NCI-H2227 treated with DMSO at 0.1 percent for 48 hours (cell line): Measurements from ENCODE around the gene CLEC19A.
"Not testable (repeated sequence)": the region's sequence is repeated elsewhere in the genome, so short reads cannot be mapped to it uniquely, and the experiment has no call there.

ENCODE experiments used
- DNase-seq: peaks from one replicate; lab custom pipeline; 2025; lab: John Stamatoyannopoulos, UW

The CLEC19A gene

GRCh38 chr16:19286827-19287226 is 1.3 kb downstream of the CLEC19A start:
- no peak for DNase-seq

- DNase-seq: no peak
Measured at GRCh38 chr16:19287241-19287640, 1.7 kb downstream of the CLEC19A start.

DNA sequence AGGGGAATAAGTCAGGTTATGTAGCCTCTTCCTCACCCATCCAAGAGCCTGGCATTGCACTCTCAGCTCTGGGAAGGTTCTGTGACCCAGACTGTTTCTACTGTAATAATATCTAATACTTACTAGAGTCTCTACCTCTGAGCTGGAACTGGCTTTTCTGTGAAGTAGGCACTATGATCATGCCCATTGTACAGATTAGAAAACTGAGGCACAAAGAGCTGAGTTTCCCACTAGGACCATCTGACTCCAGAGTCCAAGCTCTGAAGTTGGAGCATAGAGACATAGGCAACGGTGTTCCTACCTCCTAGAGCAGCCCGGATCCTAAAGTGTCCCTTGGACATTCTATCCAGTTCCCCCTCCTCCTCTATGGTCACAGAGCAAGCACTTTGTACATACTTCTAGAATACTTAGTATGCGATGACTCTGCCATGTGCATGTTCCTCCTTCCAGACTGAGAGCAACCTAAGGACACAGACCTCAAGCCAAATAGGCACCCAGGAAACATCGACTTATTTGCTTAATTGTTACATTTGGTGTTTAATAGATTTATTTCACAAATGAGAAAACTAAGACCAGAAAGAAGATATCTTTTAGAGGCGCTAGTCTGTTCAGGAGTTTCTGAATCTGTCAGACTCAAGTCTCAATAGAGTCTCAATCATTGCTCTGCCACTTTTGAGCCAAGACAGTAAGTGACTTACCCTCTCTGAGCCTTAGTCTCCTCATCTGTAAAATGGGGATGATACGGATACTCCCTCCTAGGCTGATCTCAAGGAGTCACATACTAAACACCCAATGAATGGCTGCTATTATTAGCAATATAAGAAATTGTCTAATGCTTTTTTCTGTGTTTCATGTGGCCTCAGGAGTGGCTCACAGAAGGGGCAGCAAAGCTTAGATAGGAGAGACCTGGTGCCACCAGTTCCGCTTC is 3.6 kb downstream of the CLEC19A start:
- DNase-seq: no peak

GRCh38 chr16:19289811-19290485 is 4.4 kb downstream of the CLEC19A start:
- DNase-seq: no peak

DNA sequence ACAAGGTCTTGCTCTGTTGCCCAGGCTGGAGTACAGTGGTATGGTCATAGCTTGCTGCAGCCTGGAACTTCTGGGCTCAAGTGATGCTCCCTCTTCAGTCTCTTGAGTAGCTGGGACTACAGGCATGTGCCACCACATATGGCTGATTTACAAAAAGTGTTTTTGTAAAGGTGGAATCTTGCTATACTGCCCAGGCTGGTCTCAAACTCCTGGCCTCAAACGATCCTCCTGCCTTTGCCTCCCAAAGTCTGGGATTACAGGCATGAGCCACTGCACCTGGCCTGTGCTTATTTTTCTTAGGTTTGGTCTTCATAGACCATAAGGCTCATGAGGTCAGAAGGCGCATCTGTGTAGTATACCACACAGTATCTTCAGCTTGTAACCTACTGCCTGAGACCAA is 5.3 kb downstream of the CLEC19A start:
- no peak for DNase-seq

DNA sequence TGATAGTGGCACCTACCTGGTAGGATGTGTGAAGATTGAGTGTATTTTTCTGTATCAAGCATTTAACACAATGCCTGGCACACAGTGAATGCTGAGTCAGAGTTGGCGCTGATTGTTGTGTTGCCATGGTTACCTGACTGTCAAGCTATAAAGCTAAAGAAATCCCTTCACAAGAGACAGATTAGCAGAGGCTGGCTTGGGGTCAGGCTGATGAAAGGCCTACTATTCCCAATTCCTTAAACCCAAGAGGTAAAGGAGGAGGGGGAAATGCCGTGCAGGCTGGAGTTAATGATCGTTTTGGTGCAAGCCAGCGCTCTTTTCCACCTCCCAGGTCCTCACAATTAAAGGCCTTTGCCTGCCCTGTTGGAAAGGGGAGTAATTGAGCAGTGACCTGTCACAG is 5.9 kb downstream of the CLEC19A start:
- peak; percentile 86 for DNase-seq

- no peak for DNase-seq
Measured at GRCh38 chr16:19292186-19292585, 6.7 kb downstream of the CLEC19A start.

DNA sequence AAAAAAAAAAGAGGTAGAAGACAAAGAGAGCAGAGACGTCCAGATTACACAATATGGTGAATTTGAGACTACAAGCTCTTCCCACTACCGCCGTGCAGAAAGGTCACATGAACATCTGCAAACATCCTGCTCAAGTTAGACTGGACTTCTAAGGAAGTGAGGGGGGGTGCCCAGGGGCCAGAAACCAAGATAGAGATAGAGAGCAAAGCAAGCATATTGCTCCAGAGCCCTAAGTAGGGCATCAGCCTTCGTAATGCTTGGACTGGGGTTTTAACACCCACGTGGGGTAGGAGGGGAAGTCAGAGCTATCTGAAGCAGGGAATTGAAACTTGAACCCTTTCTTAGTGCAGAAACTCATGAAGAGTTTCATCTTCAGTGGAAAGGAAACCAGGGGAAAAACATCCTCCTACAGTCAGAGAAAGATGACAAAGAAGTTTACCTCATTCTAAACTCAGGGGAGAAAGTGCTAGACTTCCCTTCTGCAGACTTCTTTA is 8.7 kb downstream of the CLEC19A start:
- no peak for DNase-seq

DNA sequence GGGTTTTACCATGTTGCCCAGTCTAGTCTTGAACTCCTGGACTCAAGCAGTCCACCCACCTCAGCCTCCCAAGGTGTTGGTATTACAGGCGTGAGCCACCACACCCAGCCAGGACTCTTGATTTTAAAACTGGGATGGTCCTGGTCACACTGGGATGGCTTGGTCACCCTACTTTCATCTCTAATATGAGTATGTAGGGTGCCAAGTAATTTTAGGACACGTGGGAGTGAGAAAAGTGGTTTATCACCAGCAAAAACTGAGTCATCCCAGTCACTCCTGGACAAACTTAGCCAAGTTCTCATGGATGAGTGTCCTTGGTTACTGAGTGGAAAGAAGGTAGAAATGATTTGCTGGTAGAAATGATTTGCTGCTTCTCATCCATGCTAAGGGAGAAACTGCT is 9.9 kb downstream of the CLEC19A start:
- no peak for DNase-seq

- DNase-seq: no peak
Measured at GRCh38 chr16:19297454-19297853, 11.9 kb downstream of the CLEC19A start.

DNA sequence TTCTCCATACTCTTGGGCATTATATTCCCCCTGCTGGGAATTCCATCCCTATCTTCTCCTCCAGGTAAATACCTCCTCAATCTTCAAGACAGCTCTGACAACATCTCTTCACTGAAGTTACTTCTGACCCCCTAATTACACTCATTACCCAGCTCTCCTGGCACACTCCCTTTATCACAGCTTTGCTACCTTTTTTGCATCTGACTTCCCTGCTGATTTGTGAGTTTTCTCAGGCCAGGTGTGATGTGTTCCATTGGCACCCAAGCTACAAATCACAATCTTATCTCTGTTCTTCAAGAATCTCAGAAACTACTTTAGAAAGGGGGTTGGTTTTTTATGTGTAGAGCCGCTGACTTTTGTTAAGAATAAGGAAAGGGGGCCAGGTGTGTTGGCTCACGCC is 14.0 kb downstream of the CLEC19A start:
- no peak for DNase-seq

DNA sequence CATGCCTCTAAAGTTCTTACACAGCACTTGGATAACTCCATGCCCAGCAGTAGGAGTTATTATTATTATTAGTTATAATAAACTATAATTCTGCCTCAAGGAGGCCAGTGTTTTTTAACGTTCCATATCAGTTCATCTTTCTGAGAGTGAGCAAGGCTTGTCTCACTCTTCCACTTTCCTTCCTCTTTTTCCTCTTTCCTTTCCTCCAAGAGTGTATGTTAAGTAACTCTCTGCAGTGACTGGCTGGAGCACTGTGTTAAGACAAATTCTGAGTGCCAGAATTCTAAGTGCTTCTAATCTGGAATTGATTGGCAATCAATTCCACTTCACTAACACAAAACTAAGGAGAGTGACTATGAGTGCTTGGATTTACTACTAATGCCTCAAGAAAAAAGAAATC is 16.4 kb downstream of the CLEC19A start:
- no peak for DNase-seq

DNA sequence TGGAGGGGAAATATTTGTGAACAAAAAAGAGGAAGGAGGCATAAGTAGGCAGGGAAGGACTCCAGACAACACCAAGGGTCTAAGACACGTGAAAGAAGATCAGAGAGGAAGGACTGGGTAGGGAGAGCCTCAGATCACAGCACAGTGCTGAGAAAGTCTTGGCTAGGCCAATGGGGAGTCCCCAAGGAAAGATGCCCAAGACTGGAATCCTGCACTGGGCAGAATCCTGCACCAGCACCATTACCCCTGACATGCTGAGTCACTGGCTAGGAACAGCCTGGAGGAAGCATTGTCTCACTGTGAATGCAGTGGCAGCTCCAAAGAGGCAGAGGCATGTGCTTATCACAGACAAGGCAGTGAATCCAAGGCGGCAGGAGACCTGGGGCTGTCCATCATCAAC is 19.2 kb downstream of the CLEC19A start:
- DNase-seq: no peak

GRCh38 chr16:19305443-19305842 is 19.9 kb downstream of the CLEC19A start:
- DNase-seq: no peak

GRCh38 chr16:19307587-19308241 is 22.2 kb downstream of the CLEC19A start:
- DNase-seq: no peak

DNA sequence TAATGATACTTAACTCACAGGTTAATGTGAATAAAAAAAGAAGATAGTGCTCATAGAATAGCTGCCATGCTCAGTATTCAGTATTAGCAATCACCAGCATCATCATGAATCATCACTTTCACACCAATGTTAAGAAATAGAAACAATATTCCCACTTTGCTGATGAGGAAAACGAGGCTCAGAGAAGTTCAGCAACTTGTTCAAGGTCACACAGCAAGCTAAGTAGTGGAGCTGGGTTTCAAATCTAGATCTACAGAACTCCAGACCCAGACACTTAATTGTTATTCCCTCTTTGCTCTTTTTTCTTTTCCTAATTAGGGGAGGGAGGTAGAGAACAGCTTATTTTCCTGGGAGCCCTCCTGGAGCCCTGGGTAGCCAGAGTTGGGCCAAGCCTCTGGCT is 22.9 kb downstream of the CLEC19A start:
- no peak for DNase-seq

GRCh38 chr16:19309178-19309577 is 23.6 kb downstream of the CLEC19A start:
- DNase-seq: no peak

- no peak for DNase-seq
Measured at GRCh38 chr16:19314718-19315425, 29.3 kb downstream of the CLEC19A start.

GRCh38 chr16:19315889-19316433 is 30.4 kb downstream of the CLEC19A start:
- peak; percentile 32 for DNase-seq

DNA sequence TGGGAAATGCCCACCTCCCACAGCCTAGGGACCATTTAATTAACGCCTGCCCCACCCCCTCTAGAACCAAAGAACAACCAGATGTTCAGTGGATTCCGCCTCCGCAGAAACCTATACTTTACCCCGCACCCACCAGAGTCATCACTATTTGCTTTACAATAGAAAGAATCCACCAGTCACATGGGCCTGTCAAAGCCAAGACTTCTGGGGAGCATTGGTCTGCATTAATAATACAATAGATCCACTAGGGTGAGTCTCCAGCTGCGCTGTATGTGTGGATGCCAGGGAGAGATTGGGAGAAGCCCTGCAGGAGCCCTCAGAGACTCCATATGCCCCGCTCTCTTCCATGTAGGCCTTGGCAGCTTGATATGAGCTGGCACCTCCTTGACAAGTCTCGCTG is 31.3 kb downstream of the CLEC19A start:
- peak; percentile 81 for DNase-seq

DNA sequence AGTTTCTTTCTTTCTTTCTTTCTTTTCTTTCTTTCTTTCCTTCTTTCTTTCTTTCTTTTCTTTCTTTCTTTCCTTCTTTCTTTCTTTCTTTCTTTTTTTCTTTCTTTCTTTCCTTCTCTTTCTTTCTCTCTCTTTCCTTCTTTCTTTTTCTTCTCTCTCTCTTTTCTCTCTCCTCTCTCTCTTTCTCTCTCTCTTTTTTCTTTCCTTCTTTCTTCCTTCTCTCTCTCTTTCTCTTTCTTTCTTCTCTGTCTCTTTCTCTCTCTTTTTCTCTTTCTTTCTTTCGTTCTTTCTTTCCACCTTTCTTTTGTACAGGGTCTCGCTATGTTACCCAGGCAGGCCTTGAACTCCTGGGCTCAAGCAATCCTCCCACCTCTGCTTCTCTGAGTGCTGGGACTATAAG is 35.7 kb downstream of the CLEC19A start:
- DNase-seq: not testable (repeated sequence)

DNA sequence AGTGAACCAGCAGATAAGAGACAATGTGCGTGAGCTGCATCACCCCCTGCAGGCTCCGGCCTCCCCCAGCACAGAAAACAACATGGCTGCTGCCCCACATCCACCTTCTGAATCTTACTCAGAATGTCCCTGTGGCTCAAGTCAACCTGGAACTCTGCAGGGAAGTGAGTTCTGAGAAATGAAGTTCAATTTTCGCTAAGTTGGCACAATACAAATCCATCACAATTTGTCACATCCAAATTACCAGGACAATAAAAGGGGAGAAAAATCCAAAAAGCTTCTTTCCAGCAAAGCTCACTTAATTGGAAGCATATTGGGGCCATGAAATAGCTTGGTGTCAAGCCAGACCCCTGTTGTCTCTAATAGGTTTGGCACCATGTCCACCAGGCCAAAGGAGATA is 38.1 kb downstream of the CLEC19A start:
- no peak for DNase-seq
